ENCODE measurements around the gene CCDC32. TPM values are rescaled to one million over a fixed set of nuclear protein-coding genes. Genes with fewer than 3 reads are reported as not detected.

CCDC32 gene
- total RNA-seq, 1 donor from 2014 or later, result 24.8 TPM

DNA sequence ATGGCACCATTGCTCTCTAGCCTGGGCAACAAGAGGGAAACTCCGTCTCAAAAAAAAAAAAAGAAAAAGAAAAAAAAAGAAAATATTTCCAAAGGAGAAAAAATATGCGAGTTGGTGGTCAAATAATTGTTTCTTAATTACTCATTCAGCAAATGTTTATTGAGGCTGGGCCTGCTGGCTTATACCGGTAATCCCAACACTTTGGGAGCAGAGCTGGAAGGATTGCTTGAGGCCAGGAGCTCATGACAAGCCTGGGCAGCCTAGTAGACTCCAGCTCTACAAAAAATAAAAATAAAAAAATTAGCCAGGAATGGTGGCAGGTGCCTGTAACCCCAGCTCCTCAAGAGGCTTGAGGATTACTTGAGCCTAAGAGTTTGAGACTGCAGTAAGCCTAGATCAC lies 33.3 kb upstream of the CCDC32 start:
- no peak for ATAC-seq
- Histone ChIP-seq H3K4me3 (no peak overlapping the region), H3K36me3 (no peaks in the 10 kb centered on the region), H3K9me3 (no peaks in the 10 kb centered on the region), H3K27ac (no peak overlapping the region), H3K27me3 (ENCODE audit: low read depth) (no peaks in the 10 kb centered on the region), H3K4me1 (peaks cover 8% of the 10 kb centered on the region)
- intact Hi-C loops (cut with DNase I), result no loop called here
- DNase-seq, result no peak
- no peak for TF ChIP-seq CTCF (IDR thresholded peaks at IDR 0.05)

DNA sequence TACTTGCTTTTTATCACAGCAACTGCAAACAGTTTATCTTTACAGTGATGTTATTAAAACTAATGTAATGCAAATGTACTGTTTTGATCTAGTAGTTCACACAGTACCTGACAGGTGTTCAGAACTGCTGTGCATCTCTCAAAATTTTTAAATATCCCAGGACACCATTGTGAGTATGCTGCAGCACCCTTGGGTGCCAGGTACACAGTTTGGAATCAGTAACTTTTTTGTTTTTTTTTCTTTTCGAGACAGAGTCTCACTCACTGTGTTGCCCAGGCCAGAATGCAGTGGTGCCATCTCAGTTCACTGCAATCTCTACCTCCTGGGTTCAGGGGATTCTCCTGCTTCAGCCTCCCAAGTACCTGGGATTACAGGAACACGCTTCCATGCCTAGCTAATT lies 32.2 kb upstream of the CCDC32 start:
- Histone ChIP-seq H3K36me3 (no peaks in the 10 kb centered on the region), H3K9me3 (no peaks in the 10 kb centered on the region), H3K4me1 (peaks cover 8% of the 10 kb centered on the region), H3K4me3 (no peak overlapping the region), H3K27ac (no peak overlapping the region), H3K27me3 (ENCODE audit: low read depth) (no peaks in the 10 kb centered on the region)
- intact Hi-C loops (cut with DNase I), result no loop called here
- ATAC-seq, result no peak
- TF ChIP-seq CTCF (IDR thresholded peaks at IDR 0.05), result no peak
- no peak for DNase-seq

DNA sequence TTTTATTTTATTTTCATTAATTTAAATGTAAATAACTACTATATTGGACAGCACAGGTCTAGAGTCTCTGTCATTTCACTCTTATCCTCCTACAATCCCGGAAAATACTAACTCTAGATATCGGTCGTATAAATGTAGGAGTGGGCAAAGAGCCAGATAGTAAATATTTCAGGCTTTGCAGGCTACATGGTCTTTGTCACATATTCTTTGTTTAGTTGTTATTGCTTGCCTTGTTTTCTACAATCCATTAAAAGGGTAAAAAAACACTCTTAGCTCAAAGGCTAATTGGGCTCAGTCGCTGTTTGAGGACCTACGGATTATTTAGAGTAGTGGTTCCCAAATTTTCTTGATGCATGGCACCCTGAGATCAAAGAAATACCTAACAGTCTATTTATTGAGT lies 30.9 kb upstream of the CCDC32 start:
- no peaks in the 10 kb centered on the region for H3K9me3 ChIP-seq
- H3K36me3 ChIP-seq, result no peaks in the 10 kb centered on the region
- no peaks in the 10 kb centered on the region for H3K27me3 ChIP-seq (ENCODE audit: low read depth)
- no peak for DNase-seq
- intact Hi-C loops (cut with DNase I), result no loop called here
- TF ChIP-seq CTCF (IDR thresholded peaks at IDR 0.05), result no peak
- ATAC-seq, result no peak
- H3K4me3 ChIP-seq, result no peak overlapping the region
- H3K4me1 ChIP-seq, result peaks cover 8% of the 10 kb centered on the region
- H3K27ac ChIP-seq, result no peak overlapping the region

GRCh38 chr15:40595219-40595618 lies 30.4 kb upstream of the CCDC32 start:
- H3K4me1 ChIP-seq, result peaks cover 8% of the 10 kb centered on the region
- DNase-seq, result no peak
- no peaks in the 10 kb centered on the region for H3K27me3 ChIP-seq (ENCODE audit: low read depth)
- no peak for TF ChIP-seq CTCF (IDR thresholded peaks at IDR 0.05)
- no peak overlapping the region for H3K27ac ChIP-seq
- H3K4me3 ChIP-seq, result peak overlapping the region; percentile 68
- no peaks in the 10 kb centered on the region for H3K36me3 ChIP-seq
- intact Hi-C loops (cut with DNase I), result no loop called here
- no peaks in the 10 kb centered on the region for H3K9me3 ChIP-seq
- ATAC-seq, result no peak

GRCh38 chr15:40594429-40594836 lies 29.6 kb upstream of the CCDC32 start:
- H3K27me3 ChIP-seq (ENCODE audit: low read depth), result no peaks in the 10 kb centered on the region
- peak overlapping the region; percentile 68 for H3K4me3 ChIP-seq
- intact Hi-C loops (cut with DNase I), result no loop called here
- peaks cover 8% of the 10 kb centered on the region for H3K4me1 ChIP-seq
- H3K27ac ChIP-seq, result peak overlapping the region; percentile 91
- DNase-seq (peak; percentile 73), ATAC-seq (peak; percentile 52 to 64)
- no peaks in the 10 kb centered on the region for H3K36me3 ChIP-seq
- H3K9me3 ChIP-seq, result no peaks in the 10 kb centered on the region
- TF ChIP-seq CTCF (IDR thresholded peaks at IDR 0.05), result no peak
